ENCODE measurements around the gene NCOR1.
"Not testable (repeated sequence)": the region's sequence is repeated elsewhere in the genome, so short reads cannot be mapped to it uniquely, and the experiment has no call there.

The NCOR1 gene

GRCh38 chr17:16152326-16152725, 63.0 kb downstream of the NCOR1 start:
- in situ Hi-C loops (cut with MboI; ENCODE audit: low sequenced_read_pairs) = not testable (repeated sequence)

GRCh38 chr17:16150251-16150856, 65.0 kb downstream of the NCOR1 start:
- in situ Hi-C loops (cut with MboI; ENCODE audit: low sequenced_read_pairs) = no loop called here

GRCh38 chr17:16148596-16148995, 66.7 kb downstream of the NCOR1 start:
- in situ Hi-C loops (cut with MboI; ENCODE audit: low sequenced_read_pairs) = no loop called here

- in situ Hi-C loops (cut with MboI; ENCODE audit: low sequenced_read_pairs) = not testable (repeated sequence)
These were observed 69.9 kb downstream of the NCOR1 start for GRCh38 chr17:16145319-16145890.

- in situ Hi-C loops (cut with MboI; ENCODE audit: low sequenced_read_pairs) = no loop called here
These were observed 73.6 kb downstream of the NCOR1 start for GRCh38 chr17:16141685-16142084.

- in situ Hi-C loops (cut with MboI; ENCODE audit: low sequenced_read_pairs) = no loop called here
These were observed 74.5 kb downstream of the NCOR1 start for GRCh38 chr17:16140854-16141253.

- in situ Hi-C loops (cut with MboI; ENCODE audit: low sequenced_read_pairs) = no loop called here
These were observed 79.9 kb downstream of the NCOR1 start for GRCh38 chr17:16135461-16135860.

- in situ Hi-C loops (cut with MboI; ENCODE audit: low sequenced_read_pairs) = no loop called here
These were observed 83.7 kb downstream of the NCOR1 start for GRCh38 chr17:16131593-16131992.

GRCh38 chr17:16129441-16130205, 85.7 kb downstream of the NCOR1 start:
- in situ Hi-C loops (cut with MboI; ENCODE audit: low sequenced_read_pairs) = no loop called here

GRCh38 chr17:16123531-16123930, 91.8 kb downstream of the NCOR1 start:
- in situ Hi-C loops (cut with MboI; ENCODE audit: low sequenced_read_pairs) = no loop called here

- in situ Hi-C loops (cut with MboI; ENCODE audit: low sequenced_read_pairs) = no loop called here
These were observed 92.5 kb downstream of the NCOR1 start for GRCh38 chr17:16122697-16123434.

GRCh38 chr17:16121915-16122314, 93.4 kb downstream of the NCOR1 start:
- in situ Hi-C loops (cut with MboI; ENCODE audit: low sequenced_read_pairs) = no loop called here

GRCh38 chr17:16120937-16121336, 94.4 kb downstream of the NCOR1 start:
- in situ Hi-C loops (cut with MboI; ENCODE audit: low sequenced_read_pairs) = no loop called here

GRCh38 chr17:16117149-16117548, 98.2 kb downstream of the NCOR1 start:
- in situ Hi-C loops (cut with MboI; ENCODE audit: low sequenced_read_pairs) = no loop called here

- in situ Hi-C loops (cut with MboI; ENCODE audit: low sequenced_read_pairs) = not testable (repeated sequence)
These were observed 100.1 kb downstream of the NCOR1 start for GRCh38 chr17:16115077-16115698.

GRCh38 chr17:16108871-16109270, 106.5 kb downstream of the NCOR1 start:
- in situ Hi-C loops (cut with MboI; ENCODE audit: low sequenced_read_pairs) = no loop called here

- in situ Hi-C loops (cut with MboI; ENCODE audit: low sequenced_read_pairs) = no loop called here
These were observed 106.9 kb downstream of the NCOR1 start for GRCh38 chr17:16108386-16108785.

- in situ Hi-C loops (cut with MboI; ENCODE audit: low sequenced_read_pairs) = no loop called here
These were observed 108.1 kb downstream of the NCOR1 start for GRCh38 chr17:16107165-16107770.

GRCh38 chr17:16106161-16106891, 109.0 kb downstream of the NCOR1 start:
- in situ Hi-C loops (cut with MboI; ENCODE audit: low sequenced_read_pairs) = no loop called here

- in situ Hi-C loops (cut with MboI; ENCODE audit: low sequenced_read_pairs) = no loop called here
These were observed 111.1 kb downstream of the NCOR1 start for GRCh38 chr17:16104189-16104588.
